Tibial artery (tissue), 4 donors: ENCODE results near the gene FRMD8.

Experiments used
- DNase-seq, 2 donors: peaks; one replicate each; pipeline ENCODE4 v3.0.0-alpha.2; 2019
- H3K27ac ChIP-seq, 2 donors: fragments of 200-600 bp; sonication (generic) in 1 of 2; 1 replicate in 1 of 2; 2 replicates in 1 of 2; pipeline ENCODE4 v1.5.1; 2018 to 2019; ENCODE audit warnings: mild to moderate bottlenecking in 1 of 2
- H3K27me3 ChIP-seq, 2 donors: fragments of 200-600 bp; sonication (generic) in 1 of 2; one replicate each; pipeline versions ENCODE4 v1.5.1 to v1.6.0; 2016 to 2019
- H3K36me3 ChIP-seq, 3 donors: fragments of 200-600 bp; sonication (generic) in 2 of 3; one replicate each; pipeline ENCODE4 v1.5.1; 2016 to 2019; ENCODE audit warnings: mild to moderate bottlenecking in 2 of 3
- H3K4me1 ChIP-seq, 4 donors: fragments of 200-600 bp; sonication (generic) in 2 of 4; 1 replicate in 3 of 4; 2 replicates in 1 of 4; pipeline ENCODE4 v1.5.1; 2016 to 2019
- H3K4me3 ChIP-seq, 2 donors: fragments of 200-600 bp; sonication (generic) in 1 of 2; 1 replicate in 1 of 2; 2 replicates in 1 of 2; pipeline ENCODE4 v1.5.1; 2018 to 2019; ENCODE audit warnings: mild to moderate bottlenecking in 2 of 2
- H3K9me3 ChIP-seq, 3 donors: fragments of 200-600 bp; sonication (generic) in 1 of 3; one replicate each; pipeline ENCODE4 v1.5.1; 2016 to 2019
- intact Hi-C: fragments of 100-400 bp; cut with DNase I; formaldehyde crosslinking; loops from one replicate; pipeline ENCODE4 v1.15.0; 2023; ENCODE audit warnings: low total_unique reads
- TF ChIP-seq, protein P1 (sequence below), 2 experiments: fragments of 200-600 bp in 1 of 2; fragments of 450-650 bp in 1 of 2; IDR thresholded peaks; one replicate each; pipeline ENCODE4 v1.5.1; 2017 to 2019; ENCODE audit warnings: antibody characterized with exemption in 2 of 2, mild to moderate bottlenecking in 1 of 2, moderate library complexity in 1 of 2

FRMD8 gene

DNA sequence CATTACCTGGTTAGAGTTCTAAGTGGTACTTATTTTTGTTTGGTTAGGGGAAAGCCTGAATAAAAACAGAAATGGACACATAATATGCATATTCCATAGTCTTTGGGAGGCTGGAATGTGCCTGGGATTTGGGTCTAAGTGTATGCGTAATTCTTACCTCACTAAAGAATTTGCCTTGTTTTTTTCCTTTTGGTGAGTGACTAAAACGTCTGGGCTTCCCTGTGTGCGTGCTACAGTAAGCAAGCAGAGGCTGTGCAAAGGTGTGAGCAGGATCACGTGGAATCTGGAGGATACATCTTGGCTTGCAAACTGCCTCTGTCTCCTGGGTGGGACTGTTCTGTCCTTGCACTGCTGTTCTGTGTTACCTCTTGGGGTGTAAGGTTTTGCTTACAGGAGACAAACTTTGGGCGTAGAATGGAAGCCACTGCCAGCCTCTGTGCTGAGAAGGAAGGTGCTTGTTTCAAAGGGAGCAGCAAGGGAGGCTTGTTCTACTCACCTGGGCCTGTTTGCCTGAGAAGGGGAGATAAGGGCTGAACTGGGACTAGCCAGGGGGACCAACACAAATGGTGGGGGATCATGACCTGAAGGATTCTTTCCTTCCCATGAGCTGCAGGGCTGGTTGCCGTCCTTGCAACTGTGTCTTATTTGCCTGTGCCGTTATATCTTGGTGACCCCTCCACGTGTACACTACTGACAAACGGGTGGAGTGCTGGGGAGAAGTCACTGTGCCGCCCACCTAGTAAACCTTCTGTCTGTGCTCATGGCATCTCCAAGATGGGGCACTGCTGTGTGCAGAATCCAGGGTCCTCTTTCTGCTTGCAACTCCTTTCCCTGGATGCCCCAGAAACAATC, 40.6 kb downstream of the FRMD8 start:
- Histone ChIP-seq H3K4me3 (peak overlapping the region; percentile 67 to 97), H3K36me3 (peaks cover 53 to 61% (median 55%) of the 10 kb centered on the region in 3 donors), H3K4me1 (peaks cover 0 to 56% (median 26%) of the 10 kb centered on the region in 4 donors), H3K27me3 (no peaks in the 10 kb centered on the region), H3K27ac (peak overlapping the region; percentile 94 to 99), H3K9me3 (no peaks in the 10 kb centered on the region)
- intact Hi-C loops: no loop called here
- TF ChIP-seq, protein P1, sequence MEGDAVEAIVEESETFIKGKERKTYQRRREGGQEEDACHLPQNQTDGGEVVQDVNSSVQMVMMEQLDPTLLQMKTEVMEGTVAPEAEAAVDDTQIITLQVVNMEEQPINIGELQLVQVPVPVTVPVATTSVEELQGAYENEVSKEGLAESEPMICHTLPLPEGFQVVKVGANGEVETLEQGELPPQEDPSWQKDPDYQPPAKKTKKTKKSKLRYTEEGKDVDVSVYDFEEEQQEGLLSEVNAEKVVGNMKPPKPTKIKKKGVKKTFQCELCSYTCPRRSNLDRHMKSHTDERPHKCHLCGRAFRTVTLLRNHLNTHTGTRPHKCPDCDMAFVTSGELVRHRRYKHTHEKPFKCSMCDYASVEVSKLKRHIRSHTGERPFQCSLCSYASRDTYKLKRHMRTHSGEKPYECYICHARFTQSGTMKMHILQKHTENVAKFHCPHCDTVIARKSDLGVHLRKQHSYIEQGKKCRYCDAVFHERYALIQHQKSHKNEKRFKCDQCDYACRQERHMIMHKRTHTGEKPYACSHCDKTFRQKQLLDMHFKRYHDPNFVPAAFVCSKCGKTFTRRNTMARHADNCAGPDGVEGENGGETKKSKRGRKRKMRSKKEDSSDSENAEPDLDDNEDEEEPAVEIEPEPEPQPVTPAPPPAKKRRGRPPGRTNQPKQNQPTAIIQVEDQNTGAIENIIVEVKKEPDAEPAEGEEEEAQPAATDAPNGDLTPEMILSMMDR (IDR thresholded peaks at IDR 0.05): no peak
- peak; percentile 43 to 75 for DNase-seq

DNA sequence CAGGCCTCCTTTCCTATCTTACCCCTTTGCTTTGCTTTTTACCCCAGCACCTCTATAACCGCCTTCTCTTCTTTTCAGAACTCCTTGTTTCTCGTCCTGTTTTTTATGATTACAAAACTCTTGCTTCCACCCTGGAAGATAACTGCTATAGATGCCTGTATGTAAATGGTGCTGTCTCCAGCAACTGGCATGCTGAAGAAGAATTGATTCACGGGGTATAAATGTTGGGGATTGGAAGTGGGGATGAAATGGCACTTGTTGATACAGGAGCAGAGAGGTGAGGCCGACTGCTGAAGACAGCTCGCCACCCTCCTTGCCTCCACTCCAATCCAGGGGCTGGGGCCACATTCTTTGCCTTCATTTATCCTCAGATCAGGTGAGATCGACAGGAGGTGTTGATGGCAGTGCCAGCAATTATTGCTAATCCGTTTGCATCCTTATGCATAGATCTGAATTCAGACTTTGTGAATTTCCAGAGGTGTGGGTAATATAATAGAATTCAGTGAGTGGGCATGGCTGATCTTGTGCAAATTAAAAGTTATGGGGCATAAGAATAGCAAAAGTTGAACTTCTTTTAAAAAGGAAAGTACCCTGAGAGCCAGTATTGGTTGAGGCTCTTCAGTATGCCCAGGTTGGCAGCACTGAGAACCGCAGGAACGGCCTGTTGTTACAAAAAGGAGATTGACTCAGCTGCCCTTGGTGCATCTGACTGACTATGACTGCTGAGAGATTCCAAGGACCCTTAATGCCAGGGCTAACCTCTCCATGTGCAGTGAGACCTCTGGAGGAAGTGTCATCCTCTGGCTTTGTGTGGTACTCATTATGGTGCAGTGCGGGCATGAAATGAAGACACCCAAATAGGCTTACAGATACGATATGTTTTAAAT, 41.5 kb downstream of the FRMD8 start:
- peak; percentile 42 to 69 for DNase-seq
- peaks cover 0 to 64% (median 29%) of the 10 kb centered on the region in 4 donors for H3K4me1 ChIP-seq
- intact Hi-C loops: no loop called here
- peak overlapping the region; percentile 94 to 99 for H3K27ac ChIP-seq
- peak overlapping the region; percentile 67 to 97 for H3K4me3 ChIP-seq
- TF ChIP-seq, protein P1 (IDR thresholded peaks at IDR 0.05): peak in 1 of 2 experiments; percentile 8
- H3K9me3 ChIP-seq: no peaks in the 10 kb centered on the region
- H3K36me3 ChIP-seq: peaks cover 54 to 68% (median 58%) of the 10 kb centered on the region in 3 donors
- no peaks in the 10 kb centered on the region for H3K27me3 ChIP-seq

GRCh38 chr11:65428578-65429067, 42.2 kb downstream of the FRMD8 start:
- intact Hi-C loops: no loop called here
- H3K36me3 ChIP-seq: peaks cover 52 to 69% (median 54%) of the 10 kb centered on the region in 3 donors

GRCh38 chr11:65429068-65429681, 42.7 kb downstream of the FRMD8 start:
- Histone ChIP-seq H3K36me3 (peaks cover 51 to 69% (median 53%) of the 10 kb centered on the region in 3 donors), H3K9me3 (no peaks in the 10 kb centered on the region), H3K4me1 (peaks cover 0 to 77% (median 34%) of the 10 kb centered on the region in 4 donors), H3K4me3 (peak overlapping the region; percentile 67 to 97), H3K27me3 (no peaks in the 10 kb centered on the region), H3K27ac (peak overlapping the region in 1 of 2 donors; percentile 99)
- TF ChIP-seq, protein P1 (IDR thresholded peaks at IDR 0.05): peak in 1 of 2 experiments; percentile 16
- DNase-seq: peak; percentile 33 to 64
- intact Hi-C loops: no loop called here

More at GRCh38 chr11:65428578-65429067, 42.2 kb downstream of the FRMD8 start:
- DNase-seq: peak; percentile 31 to 72
- Histone ChIP-seq H3K27ac (peak overlapping the region; percentile 94 to 99), H3K4me3 (peak overlapping the region; percentile 67 to 97), H3K27me3 (no peaks in the 10 kb centered on the region), H3K4me1 (peaks cover 0 to 71% (median 30%) of the 10 kb centered on the region in 4 donors), H3K9me3 (no peaks in the 10 kb centered on the region)
- TF ChIP-seq, protein P1 (IDR thresholded peaks at IDR 0.05): no peak
